ENCODE measurements around the gene APOL1. TPM values are rescaled to one million over a fixed set of nuclear protein-coding genes. Genes with fewer than 3 reads are reported as not detected.

Gene APOL1
- total and polyA plus RNA-seq, 2 donors (not counting 3 experiments of a cell fraction or from before 2014, with no cell fraction given): 8.2 to 14.1 TPM

GRCh38 chr22:36299911-36300310 lies 47.0 kb downstream of the APOL1 start:
- dilution Hi-C loops (cut with MboI; ENCODE audit: extremely low pct_ligation_motif_present, low sequenced_read_pairs): no loop called here
- no peak overlapping the region for H3K9ac ChIP-seq (replicated peaks; ENCODE audit: extremely low read depth, insufficient read depth, low read length)
- H3K27me3 ChIP-seq (ENCODE audit: control insufficient read depth in 2 of 2, insufficient read depth in 2 of 2, low read length in 2 of 2): no peaks in the 10 kb centered on the region
- DNase-seq (ENCODE audit: low read depth, low spot score) (no peak), FAIRE-seq (no peak)
- intact Hi-C loops (cut with micrococcal nuclease): no loop called here
- no peaks in the 10 kb centered on the region for H3K9me1 ChIP-seq (replicated peaks; ENCODE audit: control insufficient read depth, extremely low read depth, insufficient read depth, low read length)
- TF ChIP-seq POLR2A (IDR thresholded peaks at IDR 0.05; ENCODE audit: low read depth, low read length): no peak
- peak; percentile 13 for TF ChIP-seq POLR2AphosphoS5 (IDR thresholded peaks at IDR 0.05; ENCODE audit: insufficient read depth, low read depth, low read length)
- H3K4me2 ChIP-seq (ENCODE audit: insufficient read depth, low read length): no peak overlapping the region
- no peak overlapping the region for H3K4me3 ChIP-seq (replicated peaks in 1 of 3; ENCODE audit: insufficient read depth in 1 of 3, low read depth in 1 of 3, low read length in 3 of 3)
- H3K9me3 ChIP-seq (replicated peaks; ENCODE audit: control insufficient read depth, insufficient read depth, low read length): no peaks in the 10 kb centered on the region
- BruUV-seq (replicated peaks): no TSS peak
- H2AFZ ChIP-seq (ENCODE audit: low read depth, low read length): no peak overlapping the region
- H3K4me1 ChIP-seq (ENCODE audit: control insufficient read depth, extremely low read depth, insufficient read depth, low read length): peaks cover 6% of the 10 kb centered on the region
- peaks cover 84 to 89% of the 10 kb centered on the region in 2 experiments for H3K36me3 ChIP-seq (ENCODE audit: control insufficient read depth in 2 of 2, extremely low read depth in 1 of 2, insufficient read depth in 2 of 2, low read length in 2 of 2)
- POLR2A ChIA-PET: no interaction called here
- H4K20me1 ChIP-seq (replicated peaks; ENCODE audit: control insufficient read depth, extremely low read depth, insufficient read depth, low read length): no peaks in the 10 kb centered on the region
- H3K27ac ChIP-seq (ENCODE audit: insufficient read depth, low read depth, low read length): no peak overlapping the region
- peaks cover 66% of the 10 kb centered on the region for H3K79me2 ChIP-seq (ENCODE audit: control insufficient read depth, insufficient read depth, low read length)
- CTCF ChIA-PET: interaction anchor here (1.6 to 5.6 kb wide), 5 partner anchors 13 to 186 kb away, joined by 6 to 68 read pairs (median 12); no protein-coding TSS in a partner anchor

DNA sequence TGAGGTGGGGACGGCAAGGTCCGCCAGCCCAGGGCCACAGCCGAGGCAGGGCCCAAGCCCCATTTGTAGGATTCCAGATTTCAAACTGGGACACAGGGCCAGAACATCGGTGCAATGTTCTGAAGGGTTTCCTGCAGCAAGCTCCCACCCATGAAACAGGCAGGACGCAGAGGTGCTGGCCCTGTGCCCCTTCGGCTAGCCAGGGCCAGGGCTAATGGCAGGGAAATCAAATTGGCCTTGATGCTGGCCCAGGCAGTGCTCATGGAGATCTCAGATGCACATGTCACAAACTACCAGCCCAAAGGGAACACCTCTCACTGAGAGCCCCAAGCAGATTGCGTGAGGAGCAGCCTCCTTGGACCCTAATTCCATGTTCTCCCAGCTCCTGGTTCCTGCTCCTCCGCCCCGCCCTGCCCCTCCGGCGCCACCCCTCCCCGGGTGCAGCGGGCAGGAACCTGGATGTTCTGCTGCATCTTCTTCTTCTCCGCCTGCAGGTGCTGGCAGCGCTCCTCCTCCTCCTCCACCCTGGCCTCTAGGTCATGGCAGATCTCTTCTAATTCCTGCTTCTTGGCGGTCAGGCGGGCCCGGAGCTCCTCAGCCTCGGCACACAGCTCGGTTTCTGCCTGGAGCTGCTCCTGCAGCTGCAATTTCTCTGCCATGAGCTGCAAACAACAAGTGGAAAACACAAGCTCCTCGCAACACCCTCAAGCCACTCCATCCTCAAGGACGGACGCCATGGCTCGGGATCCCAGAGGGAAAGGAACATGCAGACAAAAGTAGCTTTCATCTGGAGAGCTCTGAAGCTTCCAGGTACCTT lies 47.7 kb downstream of the APOL1 start:
- Histone ChIP-seq H3K9ac (replicated peaks; ENCODE audit: extremely low read depth, insufficient read depth, low read length) (no peak overlapping the region), H3K4me3 (replicated peaks in 1 of 3; ENCODE audit: insufficient read depth in 1 of 3, low read depth in 1 of 3, low read length in 3 of 3) (no peak overlapping the region), H3K27me3 (ENCODE audit: control insufficient read depth in 2 of 2, insufficient read depth in 2 of 2, low read length in 2 of 2) (no peaks in the 10 kb centered on the region), H3K9me3 (replicated peaks; ENCODE audit: control insufficient read depth, insufficient read depth, low read length) (no peaks in the 10 kb centered on the region), H3K79me2 (ENCODE audit: control insufficient read depth, insufficient read depth, low read length) (peaks cover 71% of the 10 kb centered on the region), H3K27ac (ENCODE audit: insufficient read depth, low read depth, low read length) (no peak overlapping the region), H3K4me2 (ENCODE audit: insufficient read depth, low read length) (no peak overlapping the region), H3K4me1 (ENCODE audit: control insufficient read depth, extremely low read depth, insufficient read depth, low read length) (peaks cover 10% of the 10 kb centered on the region), H4K20me1 (replicated peaks; ENCODE audit: control insufficient read depth, extremely low read depth, insufficient read depth, low read length) (no peaks in the 10 kb centered on the region), H2AFZ (ENCODE audit: low read depth, low read length) (no peak overlapping the region), H3K36me3 (ENCODE audit: control insufficient read depth in 2 of 2, extremely low read depth in 1 of 2, insufficient read depth in 2 of 2, low read length in 2 of 2) (peaks cover 84 to 89% of the 10 kb centered on the region in 2 experiments), H3K9me1 (replicated peaks; ENCODE audit: control insufficient read depth, extremely low read depth, insufficient read depth, low read length) (no peaks in the 10 kb centered on the region)
- no peak for DNase-seq (ENCODE audit: low read depth, low spot score)
- POLR2A ChIA-PET: interaction anchor here (0.7 kb wide), 1 partner anchor 113 kb away, joined by 3 read pairs; no protein-coding TSS in a partner anchor
- CTCF ChIA-PET: interaction anchor here (0.9 to 5.6 kb wide), 17 partner anchors 8 to 210 kb away, joined by 3 to 68 read pairs (median 4); partner anchors contain the start of gene TXN2
- dilution Hi-C loops (cut with MboI; ENCODE audit: extremely low pct_ligation_motif_present, low sequenced_read_pairs) (no loop called here), intact Hi-C loops (cut with micrococcal nuclease) (loop anchor here (1.0 kb wide), 2 partner anchors 88 to 170 kb away; no protein-coding TSS in a partner anchor)
- FAIRE-seq: no peak
- BruUV-seq (replicated peaks): TSS peak; percentile 74
- TF ChIP-seq MAX (IDR thresholded peaks at IDR 0.05; ENCODE audit: insufficient read depth, insufficient read length) (no peak), GATA2 (IDR thresholded peaks at IDR 0.05; ENCODE audit: insufficient read depth, insufficient read length, low read depth, low read length) (no peak), MYC (IDR thresholded peaks at IDR 0.05; ENCODE audit: low read depth, low read length) (no peak), EZH2 (IDR thresholded peaks at IDR 0.05; ENCODE audit: borderline replicate concordance, low read depth, low read length, severe bottlenecking) (no peak), JUN (IDR thresholded peaks at IDR 0.05; ENCODE audit: borderline replicate concordance, insufficient read depth, insufficient read length, low read depth) (no peak), POLR2AphosphoS5 (IDR thresholded peaks at IDR 0.05; ENCODE audit: insufficient read depth, low read depth, low read length) (peak; percentile 9), FOS (IDR thresholded peaks at IDR 0.05; ENCODE audit: borderline replicate concordance, insufficient read depth, low read length) (no peak), CTCF (IDR thresholded peaks at IDR 0.05; ENCODE audit: extremely low read depth in 1 of 2, insufficient read depth in 1 of 2, low read depth in 1 of 2, low read length in 2 of 2) (no peak), POLR2A (IDR thresholded peaks at IDR 0.05; ENCODE audit: low read depth, low read length) (no peak)
